ENCODE measurements around the gene PRDX2.
"Not testable (repeated sequence)": the region's sequence is repeated elsewhere in the genome, so short reads cannot be mapped to it uniquely, and the experiment has no call there.

PRDX2 gene

GRCh38 chr19:12825254-12826131, 23.9 kb upstream of the PRDX2 start:
- DNase-seq (ENCODE audit: low spot score) = no peak

DNA sequence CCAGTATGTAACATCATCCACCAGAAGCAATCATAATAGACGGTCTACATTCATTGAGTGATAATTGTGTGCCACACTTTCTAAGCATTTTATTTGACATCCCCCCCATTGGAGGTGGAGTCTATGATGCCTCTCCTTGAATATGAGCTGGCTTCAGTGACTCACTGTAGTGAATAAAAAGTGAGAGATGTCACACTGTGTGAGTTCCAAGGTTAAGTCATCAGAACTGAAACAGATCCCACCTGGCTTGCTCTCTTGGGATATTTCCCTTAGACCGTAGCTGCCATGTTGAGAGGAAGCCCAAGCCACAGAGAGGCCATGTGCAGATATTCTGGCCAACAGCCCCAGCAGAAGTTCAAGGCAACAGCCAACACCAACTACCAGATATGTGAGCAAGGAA, 20.2 kb upstream of the PRDX2 start:
- DNase-seq (ENCODE audit: low spot score) = no peak

DNA sequence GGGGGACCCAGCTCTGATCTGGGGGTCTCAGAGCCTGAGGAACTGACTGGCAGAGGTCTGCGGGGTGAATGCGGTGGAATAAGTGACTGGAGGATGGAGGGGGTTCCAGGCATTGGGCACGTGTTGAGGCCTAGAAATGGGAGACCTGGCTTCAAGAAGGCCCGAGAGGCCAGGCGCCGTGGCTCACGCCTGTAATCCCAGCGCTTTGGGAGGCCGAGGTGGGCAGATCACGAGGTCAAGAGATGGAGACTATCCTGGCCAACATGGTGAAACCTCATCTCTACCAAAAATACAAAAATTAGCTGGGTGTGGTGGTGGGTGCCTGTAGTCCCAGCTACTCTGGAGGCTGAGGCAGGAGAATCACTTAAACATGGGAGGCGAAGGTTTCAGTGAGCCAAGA, 16.2 kb upstream of the PRDX2 start:
- DNase-seq (ENCODE audit: low spot score) = not testable (repeated sequence)

- not testable (repeated sequence) for DNase-seq (ENCODE audit: low spot score)
Measured at GRCh38 chr19:12817188-12817587, 15.6 kb upstream of the PRDX2 start.

DNA sequence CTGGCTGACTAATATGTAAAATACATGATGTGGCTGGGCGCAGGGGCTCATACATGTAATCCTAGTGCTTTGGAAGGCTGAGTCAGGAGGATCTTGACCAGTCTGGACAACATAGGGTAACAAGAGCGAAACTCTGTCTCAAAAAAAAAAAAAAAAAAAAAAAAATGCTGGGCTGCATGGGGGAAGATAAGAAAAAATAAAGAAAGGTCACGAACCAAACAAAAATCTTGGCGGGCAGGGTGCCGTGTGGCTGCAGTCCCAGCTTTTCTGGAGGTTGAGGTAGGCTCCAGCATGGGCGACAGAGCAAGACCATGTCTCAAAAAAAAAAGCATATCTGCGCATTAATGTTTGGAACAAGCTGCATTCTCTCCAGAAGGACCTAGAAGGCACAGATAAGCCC, 13.5 kb upstream of the PRDX2 start:
- no peak for DNase-seq (ENCODE audit: low spot score)

- DNase-seq (ENCODE audit: low spot score) = peak; percentile 87
Measured at GRCh38 chr19:12806242-12807081, 4.9 kb upstream of the PRDX2 start, which contains the start of gene RNASEH2A. TSS of gene RNASEH2A (plus strand) at chr19:12806584. CDS start at chr19:12806674, 90 bp downstream.

DNA sequence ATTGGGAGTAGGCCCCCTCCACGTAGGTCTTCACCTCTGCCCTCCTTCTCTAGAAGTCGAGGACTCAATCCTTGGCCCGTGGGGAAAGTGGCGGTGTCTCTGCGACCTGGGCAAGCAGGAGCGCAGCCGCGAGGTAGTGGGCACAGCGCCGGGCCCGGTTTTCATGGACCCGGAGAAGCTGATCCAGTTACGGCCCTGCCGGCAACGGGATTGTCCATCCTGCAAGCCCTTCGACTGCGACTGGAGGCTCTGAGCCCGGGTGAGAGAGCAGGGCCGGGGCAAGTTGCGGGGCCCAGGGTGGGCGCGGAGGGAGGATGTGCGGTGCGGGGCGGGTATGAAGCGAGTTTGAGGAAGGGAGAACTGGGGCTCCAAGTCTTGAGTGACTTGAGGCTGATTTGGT, 2.5 kb upstream of the PRDX2 start:
- DNase-seq (ENCODE audit: low spot score) = no peak

GRCh38 chr19:12802267-12803106, 887 bp upstream of the PRDX2 start:
- DNase-seq (ENCODE audit: low spot score) = no peak

- DNase-seq (ENCODE audit: low spot score) = no peak
Measured at GRCh38 chr19:12800923-12801465, 606 bp downstream of the PRDX2 start.

DNA sequence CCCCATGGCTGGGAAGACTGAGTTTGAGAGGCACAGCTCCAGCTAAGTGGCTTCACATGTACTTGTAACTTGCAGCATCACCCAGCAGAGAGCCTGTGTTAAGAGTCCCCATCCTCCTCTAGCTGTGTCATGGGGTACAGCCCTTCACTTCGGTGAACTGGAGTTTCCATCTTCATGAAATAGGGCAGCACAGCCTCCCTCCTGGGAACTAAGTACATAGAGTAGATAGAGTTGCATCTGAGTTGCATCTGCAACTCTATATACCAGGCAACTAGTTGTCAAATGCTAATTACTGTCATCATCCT, 1.2 kb downstream of the PRDX2 start:
- DNase-seq (ENCODE audit: low spot score) = no peak

- DNase-seq (ENCODE audit: low spot score) = no peak
Measured at GRCh38 chr19:12799742-12800465, 1.7 kb downstream of the PRDX2 start.

DNA sequence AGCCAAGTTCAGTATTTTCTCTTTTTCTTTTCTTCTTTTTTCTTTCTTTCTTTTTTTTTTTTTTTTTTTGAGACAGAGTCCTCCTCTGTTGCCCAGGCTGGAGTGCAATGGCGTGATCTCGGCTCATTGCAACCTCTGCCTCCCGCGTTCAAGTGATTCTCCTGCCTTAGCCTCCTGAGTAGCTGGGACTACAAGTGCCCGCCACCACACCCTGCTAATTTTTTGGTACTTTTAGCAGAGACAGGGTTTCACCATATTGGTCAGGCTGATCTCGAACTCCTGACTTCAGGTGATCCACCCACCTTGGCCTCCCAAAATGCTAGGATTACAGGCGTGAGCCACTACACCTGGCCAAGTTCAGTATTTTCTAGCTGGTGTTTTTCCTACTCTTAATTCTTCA, 4.0 kb downstream of the PRDX2 start:
- DNase-seq (ENCODE audit: low spot score) = not testable (repeated sequence)

GRCh38 chr19:12797141-12797587, 4.4 kb downstream of the PRDX2 start:
- no peak for DNase-seq (ENCODE audit: low spot score)

DNA sequence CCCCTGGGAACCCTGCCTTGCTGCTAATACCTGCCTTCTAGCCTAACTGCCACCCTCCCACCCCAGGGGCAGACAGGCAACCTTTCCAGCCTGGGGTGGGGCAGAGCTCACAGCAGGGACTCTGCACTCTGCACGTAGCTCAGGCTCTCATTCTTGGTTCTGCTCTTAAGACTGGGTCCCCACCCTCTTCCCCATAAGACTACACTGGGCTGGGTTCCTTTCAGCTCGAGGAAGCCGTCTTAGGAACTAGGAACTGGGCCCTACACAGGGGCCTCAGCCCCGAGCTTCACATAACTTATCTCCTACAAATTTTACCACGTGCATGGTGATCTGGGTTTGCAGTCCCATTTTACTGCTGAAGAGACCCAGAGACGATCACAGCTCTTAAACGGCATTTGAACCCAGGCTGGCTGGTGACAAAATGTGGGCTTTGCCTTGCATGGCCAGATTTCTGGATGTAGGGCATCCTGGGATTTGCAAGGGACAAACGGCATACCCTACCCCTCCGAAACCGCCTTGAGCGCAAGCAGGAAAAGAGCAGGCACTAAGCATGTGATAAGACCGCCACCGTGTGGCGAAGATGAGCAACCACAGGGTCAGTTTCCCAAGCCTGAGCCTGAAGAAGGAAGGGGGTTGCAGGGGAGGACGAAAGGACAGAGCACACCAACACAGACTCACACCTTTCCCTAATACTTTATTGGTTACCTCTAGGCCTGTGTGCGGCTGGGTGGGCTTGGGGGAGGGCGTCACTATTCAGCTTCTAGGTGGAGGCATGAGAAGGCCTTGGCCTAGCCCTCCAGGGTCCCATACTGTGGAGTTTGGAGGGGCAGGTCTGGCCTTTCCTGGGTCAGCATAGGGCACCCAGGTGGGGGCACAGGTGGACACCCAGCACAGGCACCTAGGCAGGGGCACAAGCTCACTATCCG, 5.2 kb downstream of the PRDX2 start:
- DNase-seq (ENCODE audit: low spot score) = peak; percentile 82

GRCh38 chr19:12794971-12795381, 6.6 kb downstream of the PRDX2 start:
- DNase-seq (ENCODE audit: low spot score) = no peak

DNA sequence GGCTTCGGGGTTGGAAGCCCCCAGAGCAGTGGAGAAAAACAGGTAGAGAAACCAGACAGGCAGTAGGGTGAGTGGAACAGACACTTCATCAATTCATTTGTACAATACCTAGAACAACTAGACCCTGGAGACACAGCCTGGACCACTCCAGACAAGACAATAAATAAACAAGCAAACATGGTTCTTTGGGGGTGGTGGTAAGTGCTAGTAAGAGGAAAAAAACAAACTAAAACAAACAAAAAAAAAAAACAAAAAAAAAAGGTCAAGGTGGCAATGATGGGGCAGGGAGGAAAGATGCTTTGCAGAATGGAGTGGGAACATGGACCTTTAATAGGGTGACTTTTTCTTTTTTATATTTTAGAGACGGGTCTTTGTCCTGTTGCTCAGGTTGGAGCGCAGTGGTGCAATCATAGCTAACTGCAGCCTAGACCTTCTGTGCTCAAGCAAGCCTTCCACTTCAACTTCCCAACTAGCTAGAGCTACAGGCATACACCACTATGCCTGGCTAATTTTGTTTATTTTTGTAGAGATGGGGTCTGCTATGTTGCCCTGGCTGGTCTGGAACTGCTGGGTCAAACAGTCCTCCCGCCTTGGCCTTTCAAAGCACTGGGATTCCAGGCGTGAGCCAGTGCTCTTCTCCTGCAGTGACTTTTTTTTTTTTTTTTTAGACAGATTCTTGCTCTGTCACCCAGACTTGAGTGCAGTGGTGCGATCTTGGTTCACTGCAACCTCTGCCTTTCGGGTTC, 7.2 kb downstream of the PRDX2 start:
- no peak for DNase-seq (ENCODE audit: low spot score)

DNA sequence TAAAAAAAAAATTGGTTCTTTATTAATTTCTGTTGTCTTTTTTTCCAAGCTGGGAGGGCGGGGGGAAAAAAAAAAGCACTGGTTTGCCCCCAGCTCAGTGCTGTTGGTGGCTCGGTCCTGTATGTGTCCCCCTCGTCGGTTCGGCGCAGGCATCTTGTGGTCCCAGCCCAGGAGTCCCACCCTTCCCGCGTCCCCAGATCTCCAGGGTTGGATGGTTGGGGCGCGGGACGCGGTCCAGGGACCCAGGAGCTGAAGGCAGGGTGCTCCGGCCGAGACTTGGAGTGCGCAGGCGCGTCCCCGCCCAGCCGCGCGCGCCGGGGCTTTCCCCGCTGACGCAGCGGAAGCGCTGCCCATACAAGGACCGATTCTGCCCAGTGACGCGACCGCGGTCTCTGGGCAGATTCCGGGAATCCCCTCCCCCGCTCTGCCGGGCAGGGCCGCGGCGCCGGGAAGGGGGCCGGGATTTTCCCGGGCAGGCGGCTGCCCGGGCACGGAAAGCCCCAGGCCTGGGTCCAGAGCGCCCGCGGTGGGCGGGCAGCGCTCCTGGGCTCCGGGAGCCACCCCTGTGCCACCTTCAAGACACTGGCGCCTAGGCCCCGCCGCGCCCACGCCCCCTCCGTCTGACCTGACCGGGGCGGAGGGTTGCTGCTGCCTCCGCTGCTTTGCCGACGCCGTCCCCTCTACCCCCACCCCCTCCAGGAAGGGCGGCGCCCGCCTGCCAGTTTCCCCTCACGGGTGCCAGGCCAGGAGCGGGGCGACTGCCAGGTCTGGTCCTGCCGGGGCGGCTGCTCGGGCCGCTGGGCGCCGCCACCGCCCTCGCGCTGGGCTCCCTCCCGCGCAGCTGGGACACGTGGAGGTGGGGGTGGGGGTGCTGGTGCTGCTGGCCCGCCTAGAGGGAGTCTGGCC, 8.1 kb downstream of the PRDX2 start:
- DNase-seq (ENCODE audit: low spot score) = peak; percentile 95

- DNase-seq (ENCODE audit: low spot score) = no peak
Measured at GRCh38 chr19:12792853-12793289, 8.7 kb downstream of the PRDX2 start.

All from CD4-positive, alpha-beta T cell treated with Interleukin-2 at 100 ng/mL for 4 hours (primary cell).